GM12872 (cell line): ENCODE results near the gene KBTBD4.

ENCODE experiments used
- CTCF ChIP-seq: IDR thresholded peaks from 3 replicates; pipeline ENCODE4 v1.5.1; 2011; ENCODE audit warnings: low read depth, mild to moderate bottlenecking, low read length, moderate library complexity; ENCODE audit not compliant: insufficient read depth

Gene KBTBD4

GRCh38 chr11:47523490-47524225 lies 55.1 kb downstream of the KBTBD4 start:
- no peak for TF ChIP-seq CTCF
